H9 (cell line): ENCODE measurements around the gene CYP1A1. TPM values are rescaled to one million over a fixed set of nuclear protein-coding genes. Genes with fewer than 3 reads are reported as not detected.

Experiments used
- DNase-seq: peaks from one replicate; pipeline ENCODE4 v3.0.0-alpha.2; 2017
- H2AFZ ChIP-seq: one replicate; pipeline ENCODE4 v1.6.1; 2013; ENCODE audit warnings: mild to moderate bottlenecking, low read length, control low read depth, moderate library complexity
- H2AK5ac ChIP-seq: 2 replicates; pipeline ENCODE4 v1.6.1; 2013; ENCODE audit warnings: low read length, control low read depth, mixed read lengths; ENCODE audit not compliant: insufficient read length
- H2BK120ac ChIP-seq: one replicate; pipeline ENCODE4 v1.6.1; 2013; ENCODE audit warnings: low read depth, mild to moderate bottlenecking, low read length, control low read depth, inconsistent platforms; ENCODE audit not compliant: poor library complexity, severe bottlenecking
- H2BK12ac ChIP-seq: 2 replicates; pipeline ENCODE4 v1.6.1; 2013; ENCODE audit warnings: low read length, control low read depth, mixed read lengths, low read depth; ENCODE audit not compliant: insufficient read length
- H2BK15ac ChIP-seq: 2 replicates; pipeline ENCODE4 v1.6.1; 2013; ENCODE audit warnings: low read depth, low read length, control low read depth
- H2BK20ac ChIP-seq: one replicate; pipeline ENCODE4 v1.6.1; 2013; ENCODE audit warnings: low read depth, mild to moderate bottlenecking, low read length, control low read depth, inconsistent platforms; ENCODE audit not compliant: poor library complexity, severe bottlenecking
- H2BK5ac ChIP-seq: 2 replicates; pipeline ENCODE4 v1.6.1; 2013; ENCODE audit warnings: low read length, control low read depth, mixed read lengths; ENCODE audit not compliant: insufficient read length
- H3K14ac ChIP-seq: 2 replicates; pipeline ENCODE4 v1.6.1; 2013; ENCODE audit warnings: low read length, control low read depth; ENCODE audit not compliant: insufficient read depth
- H3K18ac ChIP-seq: 2 replicates; pipeline ENCODE4 v1.6.1; 2013; ENCODE audit warnings: low read depth, mild to moderate bottlenecking, mixed read lengths, low read length, control low read depth; ENCODE audit not compliant: insufficient read length
- H3K23ac ChIP-seq: 2 replicates; pipeline ENCODE4 v1.6.1; 2013; ENCODE audit warnings: low read length, control low read depth, mixed read lengths, low read depth; ENCODE audit not compliant: insufficient read length
- H3K23me2 ChIP-seq: 2 replicates; pipeline ENCODE4 v1.6.1; 2013; ENCODE audit warnings: low read depth, mild to moderate bottlenecking, mixed read lengths, low read length, control low read depth; ENCODE audit not compliant: insufficient read length, poor library complexity, severe bottlenecking
- H3K27ac ChIP-seq: 2 replicates; pipeline ENCODE4 v1.5.1; 2013; ENCODE audit warnings: low read length, control low read depth, mixed read lengths, low read depth; ENCODE audit not compliant: insufficient read length
- H3K27me3 ChIP-seq: 2 replicates; pipeline ENCODE4 v1.6.1; 2013; ENCODE audit warnings: low read length, control low read depth, inconsistent platforms; ENCODE audit not compliant: insufficient read depth
- H3K4ac ChIP-seq: 2 replicates; pipeline ENCODE4 v1.6.1; 2013; ENCODE audit warnings: low read depth, mild to moderate bottlenecking, control low read depth, inconsistent platforms, low read length, moderate library complexity
- H3K4me1 ChIP-seq: 2 replicates; pipeline ENCODE4 v1.6.1; 2013; ENCODE audit warnings: low read length, control low read depth, inconsistent platforms; ENCODE audit not compliant: insufficient read depth
- H3K4me2 ChIP-seq: 2 replicates; pipeline ENCODE4 v1.6.1; 2013; ENCODE audit warnings: low read length, control low read depth, mixed read lengths; ENCODE audit not compliant: insufficient read length, insufficient read depth
- H3K56ac ChIP-seq: 2 replicates; pipeline ENCODE4 v1.6.1; 2013; ENCODE audit warnings: low read depth, mild to moderate bottlenecking, mixed read lengths, low read length, control low read depth; ENCODE audit not compliant: insufficient read length
- H3K79me1 ChIP-seq: 2 replicates; pipeline ENCODE4 v1.6.1; 2013; ENCODE audit warnings: low read depth, mild to moderate bottlenecking, moderate library complexity, low read length, control low read depth, inconsistent platforms; ENCODE audit not compliant: insufficient read depth, poor library complexity, severe bottlenecking
- H3K79me2 ChIP-seq: 2 replicates; pipeline ENCODE4 v1.6.1; 2013; ENCODE audit warnings: low read length, control low read depth, inconsistent platforms; ENCODE audit not compliant: insufficient read depth
- H3K9ac ChIP-seq: 2 replicates; pipeline ENCODE4 v1.6.1; 2013; ENCODE audit warnings: low read length, control low read depth, mixed read lengths; ENCODE audit not compliant: insufficient read length; ENCODE audit errors: extremely low read depth
- H3K9me3 ChIP-seq: one replicate; pipeline ENCODE4 v1.6.1; 2013; ENCODE audit warnings: low read depth, low read length, inconsistent platforms; ENCODE audit not compliant: control insufficient read depth
- H3T11ph ChIP-seq: one replicate; pipeline ENCODE4 v1.6.1; 2013; ENCODE audit warnings: mild to moderate bottlenecking, low read length, control low read depth, inconsistent platforms
- H4K20me1 ChIP-seq: one replicate; pipeline ENCODE4 v1.6.1; 2013; ENCODE audit not compliant: control insufficient read depth, insufficient read length, insufficient read depth
- H4K5ac ChIP-seq: 2 replicates; pipeline ENCODE4 v1.6.1; 2013; ENCODE audit warnings: low read depth, mild to moderate bottlenecking, mixed read lengths, low read length, control low read depth; ENCODE audit not compliant: insufficient read length
- H4K8ac ChIP-seq: replicated peaks from 2 replicates; pipeline ENCODE4 v1.6.1; 2013; ENCODE audit warnings: low read length, control low read depth, mixed read lengths, low read depth; ENCODE audit not compliant: insufficient read length
- H4K91ac ChIP-seq: 2 replicates; pipeline ENCODE4 v1.6.1; 2013; ENCODE audit warnings: low read depth, mild to moderate bottlenecking, moderate library complexity, mixed read lengths, low read length, control low read depth; ENCODE audit not compliant: insufficient read length
- H3K27ac Mint-ChIP-seq, 3 experiments: 2 replicates in 2 of 3; 3 replicates in 1 of 3; pipeline ENCODE4 v1.8.0; 2020 to 2021; ENCODE audit warnings: mixed read lengths in 3 of 3, mild to moderate bottlenecking in 1 of 3, moderate library complexity in 1 of 3
- H3K27me3 Mint-ChIP-seq: 2 replicates; pipeline ENCODE4 v1.8.0; 2021; ENCODE audit warnings: low read depth, mild to moderate bottlenecking, moderate library complexity, mixed read lengths
- H3K36me3 Mint-ChIP-seq, 3 experiments: 2 replicates in 2 of 3; 3 replicates in 1 of 3; pipeline ENCODE4 v1.8.0; 2020 to 2021; ENCODE audit warnings: low read depth in 3 of 3, mixed read lengths in 3 of 3; ENCODE audit not compliant: insufficient read depth in 1 of 3
- H3K4me1 Mint-ChIP-seq, 2 experiments: 2 replicates each; pipeline ENCODE4 v1.8.0; 2020; ENCODE audit warnings: mixed read lengths in 2 of 2
- H3K4me3 Mint-ChIP-seq, 2 experiments: 2 replicates in 1 of 2; 3 replicates in 1 of 2; pipeline ENCODE4 v1.8.0; 2020 to 2021; ENCODE audit warnings: mild to moderate bottlenecking in 2 of 2, mixed read lengths in 2 of 2, moderate library complexity in 1 of 2
- H3K9me3 Mint-ChIP-seq, 2 experiments: 2 replicates in 1 of 2; 3 replicates in 1 of 2; pipeline ENCODE4 v1.8.0; 2020; ENCODE audit warnings: mild to moderate bottlenecking in 2 of 2, mixed read lengths in 2 of 2, moderate library complexity in 1 of 2
- CTCF ChIP-seq: fragments of 200-600 bp; sonication (generic); conservative IDR thresholded peaks from 3 replicates; pipeline ENCODE4 v1.8.0; 2021; ENCODE audit warnings: antibody characterized with exemption, mild to moderate bottlenecking
- WGBS: extraction: QIAGEN DNeasy Blood & Tissue Kit; methylation state at CpG from one replicate; pipeline ENCODE4 v1.1.7; 2013; ENCODE audit warnings: missing lambda C conversion rate, low lambda C conversion rate, mixed read lengths; ENCODE audit not compliant: insufficient read length; ENCODE audit errors: extremely low coverage; 5-methylcytosine and 5-hydroxymethylcytosine counted together
- total RNA-seq: library from RNA; stranded (reverse); gene quantifications from 2 replicates; pipeline ENCODE4 v1.2.1, GENCODE V29; 2021

CYP1A1 gene
- total RNA-seq, 1 experiment from 2014 or later: 0.33 TPM

GRCh38 chr15:74726774-74727164, 1.4 kb upstream of the CYP1A1 start:
- no peak overlapping the region for H3K56ac ChIP-seq
- no peak overlapping the region for H3K4ac ChIP-seq
- no peak overlapping the region for H2BK20ac ChIP-seq
- H3K27ac Mint-ChIP-seq: no peak overlapping the region
- H2BK120ac ChIP-seq: no peak overlapping the region
- H3K4me3 Mint-ChIP-seq: peak overlapping the region; percentile 59 to 80
- H3K4me1 ChIP-seq: no peaks in the 10 kb centered on the region; the same call in 1 of the 2 replicates
- no peaks in the 10 kb centered on the region for H4K20me1 ChIP-seq
- H3K14ac ChIP-seq: peak overlapping the region; percentile 50; the same call in 1 of the 2 replicates
- peak overlapping the region; percentile 79 for H3K4me2 ChIP-seq
- no peak overlapping the region for H3K23ac ChIP-seq
- no peak overlapping the region for H2BK5ac ChIP-seq
- peaks cover 12% of the 10 kb centered on the region in 2 experiments for H3K4me1 Mint-ChIP-seq
- H3K27me3 ChIP-seq: peaks cover 7% of the 10 kb centered on the region; the same call in 1 of the 2 replicates
- H3K9me3 Mint-ChIP-seq: peaks cover 6 to 12% of the 10 kb centered on the region in 2 experiments
- no peak overlapping the region for H4K5ac ChIP-seq
- H3K9ac ChIP-seq: no peak overlapping the region
- no peak overlapping the region for H4K8ac ChIP-seq
- no peak overlapping the region for H3T11ph ChIP-seq
- no peaks in the 10 kb centered on the region for H3K9me3 ChIP-seq
- H2BK15ac ChIP-seq: no peak overlapping the region
- H3K79me1 ChIP-seq: no peaks in the 10 kb centered on the region
- H3K18ac ChIP-seq: no peak overlapping the region
- H3K36me3 Mint-ChIP-seq: no peaks in the 10 kb centered on the region; a peak in 2 of 7 replicates
- no peak overlapping the region for H2AK5ac ChIP-seq
- no peak overlapping the region for H2BK12ac ChIP-seq
- H2AFZ ChIP-seq: no peak overlapping the region
- peaks cover 80% of the 10 kb centered on the region for H3K27me3 Mint-ChIP-seq
- DNase-seq: no peak
- H3K23me2 ChIP-seq: peaks cover 12% of the 10 kb centered on the region
- no peak overlapping the region for H4K91ac ChIP-seq
- no peaks in the 10 kb centered on the region for H3K79me2 ChIP-seq
- no peak overlapping the region for H3K27ac ChIP-seq
- no CpG with 5 or more reads among the region's 24 CpGs for WGBS
- no peak for TF ChIP-seq CTCF
